Endodermal cell (in vitro differentiated cells): ENCODE results near the gene EPHA8. TPM values are rescaled to one million over a fixed set of nuclear protein-coding genes. Genes with fewer than 3 reads are reported as not detected.
A peak's percentile ranks its signal among the peaks of the same experiment; 100 is the strongest.

ENCODE experiments used
- DNase-seq: peaks from one replicate; pipeline ENCODE4 v3.0.0-alpha.2; 2017
- H3K27ac ChIP-seq: 2 replicates; pipeline ENCODE4 v1.5.1; 2013; ENCODE audit warnings: mild to moderate bottlenecking, low read depth, low read length, moderate library complexity
- H3K27me3 ChIP-seq: 2 replicates; pipeline ENCODE4 v1.6.1; 2013; ENCODE audit warnings: mild to moderate bottlenecking, low read length, moderate library complexity; ENCODE audit not compliant: insufficient read depth, control insufficient read depth, poor library complexity, severe bottlenecking
- H3K36me3 ChIP-seq: 2 replicates; pipeline ENCODE4 v1.7.0; 2013; ENCODE audit warnings: mild to moderate bottlenecking, low read length, moderate library complexity; ENCODE audit not compliant: control insufficient read depth, insufficient read depth
- H3K4me1 ChIP-seq: one replicate; pipeline ENCODE4 v1.7.0; 2013; ENCODE audit warnings: low read length; ENCODE audit not compliant: control insufficient read depth, insufficient read depth
- H3K4me3 ChIP-seq: 2 replicates; pipeline ENCODE4 v1.5.1; 2013; ENCODE audit warnings: mild to moderate bottlenecking, low read length, moderate library complexity
- H3K9ac ChIP-seq: 2 replicates; pipeline ENCODE4 v1.6.1; 2013; ENCODE audit warnings: mild to moderate bottlenecking, low read length, moderate library complexity; ENCODE audit not compliant: poor library complexity, severe bottlenecking; ENCODE audit errors: extremely low read depth
- H3K9me3 ChIP-seq: 2 replicates; pipeline ENCODE4 v1.6.1; 2013; ENCODE audit warnings: mild to moderate bottlenecking, low read length, moderate library complexity; ENCODE audit not compliant: control insufficient read depth
- H3K27ac Mint-ChIP-seq: 2 replicates; pipeline ENCODE4 v1.8.0; 2020; ENCODE audit warnings: mixed read lengths
- H3K27me3 Mint-ChIP-seq: 2 replicates; pipeline ENCODE4 v1.8.0; 2021; ENCODE audit warnings: mild to moderate bottlenecking, mixed read lengths; ENCODE audit not compliant: insufficient read depth
- H3K36me3 Mint-ChIP-seq: 2 replicates; pipeline ENCODE4 v1.8.0; 2020; ENCODE audit warnings: low read depth, mixed read lengths
- H3K4me1 Mint-ChIP-seq: 2 replicates; pipeline ENCODE4 v1.8.0; 2020; ENCODE audit warnings: mixed read lengths
- H3K4me3 Mint-ChIP-seq: 2 replicates; pipeline ENCODE4 v1.8.0; 2020; ENCODE audit warnings: mild to moderate bottlenecking, moderate library complexity, mixed read lengths
- H3K9me3 Mint-ChIP-seq: 2 replicates; pipeline ENCODE4 v1.8.0; 2020; ENCODE audit warnings: mild to moderate bottlenecking, mixed read lengths
- whole genome bisulfite sequencing, 2 experiments: methylation state at CpG; one replicate each; pipeline versions ENCODE4 v1.1.5 to v1.1.7; 2013; ENCODE audit warnings: missing lambda C conversion rate in 2 of 2, mixed read lengths in 1 of 2; ENCODE audit not compliant: insufficient coverage in 1 of 2, insufficient read length in 1 of 2; 5-methylcytosine and 5-hydroxymethylcytosine counted together
- total RNA-seq, 2 donors: library from RNA; stranded (reverse); fragmentation: NEBNext Ultra II Directional in 1 of 2; extraction: Animal tissue kit (Norgen Biotek cat#: 25700) in 1 of 2; gene quantifications; 2 replicates in 1 of 2; 3 replicates in 1 of 2; pipeline ENCODE4 v1.2.1, GENCODE V29; 2021
- TF ChIP-seq, protein P1 (sequence below): fragments of 200-600 bp; sonication (generic); conservative IDR thresholded peaks from 2 replicates; pipeline ENCODE4 v1.5.0; 2021; ENCODE audit warnings: antibody characterized with exemption, mild to moderate bottlenecking

The EPHA8 gene
- total RNA-seq, 2 donors from 2014 or later: 1.5 TPM

DNA sequence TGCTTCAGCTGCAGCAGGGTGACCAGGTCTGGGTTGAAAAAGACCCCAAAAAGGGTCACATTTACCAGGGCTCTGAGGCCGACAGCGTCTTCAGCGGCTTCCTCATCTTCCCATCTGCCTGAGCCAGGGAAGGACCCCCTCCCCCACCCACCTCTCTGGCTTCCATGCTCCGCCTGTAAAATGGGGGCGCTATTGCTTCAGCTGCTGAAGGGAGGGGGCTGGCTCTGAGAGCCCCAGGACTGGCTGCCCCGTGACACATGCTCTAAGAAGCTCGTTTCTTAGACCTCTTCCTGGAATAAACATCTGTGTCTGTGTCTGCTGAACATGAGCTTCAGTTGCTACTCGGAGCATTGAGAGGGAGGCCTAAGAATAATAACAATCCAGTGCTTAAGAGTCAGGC is 76.0 kb downstream of the EPHA8 start:
- Histone ChIP-seq H3K4me3 (no peak overlapping the region), H3K36me3 (no peaks in the 10 kb centered on the region), H3K27me3 (no peaks in the 10 kb centered on the region), H3K9ac (no peak overlapping the region), H3K9me3 (no peaks in the 10 kb centered on the region), H3K27ac (no peak overlapping the region), H3K4me1 (no peaks in the 10 kb centered on the region)
- Mint-ChIP-seq H3K9me3 (peaks cover 5% of the 10 kb centered on the region), H3K4me3 (no peak overlapping the region), H3K4me1 (peaks cover 5% of the 10 kb centered on the region), H3K27me3 (no peaks in the 10 kb centered on the region), H3K36me3 (no peaks in the 10 kb centered on the region), H3K27ac (peak overlapping the region; percentile 77)
- DNase-seq: peak; percentile 89
- TF ChIP-seq, protein P1, sequence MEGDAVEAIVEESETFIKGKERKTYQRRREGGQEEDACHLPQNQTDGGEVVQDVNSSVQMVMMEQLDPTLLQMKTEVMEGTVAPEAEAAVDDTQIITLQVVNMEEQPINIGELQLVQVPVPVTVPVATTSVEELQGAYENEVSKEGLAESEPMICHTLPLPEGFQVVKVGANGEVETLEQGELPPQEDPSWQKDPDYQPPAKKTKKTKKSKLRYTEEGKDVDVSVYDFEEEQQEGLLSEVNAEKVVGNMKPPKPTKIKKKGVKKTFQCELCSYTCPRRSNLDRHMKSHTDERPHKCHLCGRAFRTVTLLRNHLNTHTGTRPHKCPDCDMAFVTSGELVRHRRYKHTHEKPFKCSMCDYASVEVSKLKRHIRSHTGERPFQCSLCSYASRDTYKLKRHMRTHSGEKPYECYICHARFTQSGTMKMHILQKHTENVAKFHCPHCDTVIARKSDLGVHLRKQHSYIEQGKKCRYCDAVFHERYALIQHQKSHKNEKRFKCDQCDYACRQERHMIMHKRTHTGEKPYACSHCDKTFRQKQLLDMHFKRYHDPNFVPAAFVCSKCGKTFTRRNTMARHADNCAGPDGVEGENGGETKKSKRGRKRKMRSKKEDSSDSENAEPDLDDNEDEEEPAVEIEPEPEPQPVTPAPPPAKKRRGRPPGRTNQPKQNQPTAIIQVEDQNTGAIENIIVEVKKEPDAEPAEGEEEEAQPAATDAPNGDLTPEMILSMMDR: peak; percentile 55
- WGBS, 2 experiments: 52 to 54% methylated on average over 4 to 8 of the region's 8 CpGs

DNA sequence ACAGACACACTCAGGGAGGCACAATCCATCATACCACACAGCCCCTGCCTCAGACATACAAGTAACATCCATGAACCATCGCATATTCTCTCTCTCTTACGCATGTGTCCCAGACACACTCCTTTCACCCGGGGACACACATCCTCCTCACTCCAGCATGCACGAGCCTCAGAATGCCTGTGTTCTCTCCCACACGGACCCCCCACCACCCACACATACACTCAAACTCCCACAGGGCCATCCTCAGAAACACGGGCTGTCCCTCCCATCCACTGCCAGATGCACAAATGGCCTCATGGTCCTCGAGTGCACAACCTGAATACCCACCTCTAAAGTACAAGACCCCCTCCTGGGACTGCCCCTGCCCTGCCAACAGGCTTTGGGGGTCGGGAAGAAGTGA is 78.0 kb downstream of the EPHA8 start:
- Histone ChIP-seq H3K4me3 (no peak overlapping the region), H3K36me3 (no peaks in the 10 kb centered on the region), H3K9ac (no peak overlapping the region), H3K27me3 (no peaks in the 10 kb centered on the region), H3K27ac (no peak overlapping the region), H3K4me1 (no peaks in the 10 kb centered on the region), H3K9me3 (no peaks in the 10 kb centered on the region)
- 82% methylated on average over 4 to 8 of the region's 8 CpGs for WGBS, 2 experiments
- Mint-ChIP-seq H3K27me3 (peaks cover 6% of the 10 kb centered on the region), H3K36me3 (no peaks in the 10 kb centered on the region), H3K9me3 (no peaks in the 10 kb centered on the region), H3K4me3 (no peak overlapping the region), H3K27ac (no peak overlapping the region), H3K4me1 (peaks cover 5% of the 10 kb centered on the region)
- DNase-seq: no peak
- TF ChIP-seq, protein P1: no peak

DNA sequence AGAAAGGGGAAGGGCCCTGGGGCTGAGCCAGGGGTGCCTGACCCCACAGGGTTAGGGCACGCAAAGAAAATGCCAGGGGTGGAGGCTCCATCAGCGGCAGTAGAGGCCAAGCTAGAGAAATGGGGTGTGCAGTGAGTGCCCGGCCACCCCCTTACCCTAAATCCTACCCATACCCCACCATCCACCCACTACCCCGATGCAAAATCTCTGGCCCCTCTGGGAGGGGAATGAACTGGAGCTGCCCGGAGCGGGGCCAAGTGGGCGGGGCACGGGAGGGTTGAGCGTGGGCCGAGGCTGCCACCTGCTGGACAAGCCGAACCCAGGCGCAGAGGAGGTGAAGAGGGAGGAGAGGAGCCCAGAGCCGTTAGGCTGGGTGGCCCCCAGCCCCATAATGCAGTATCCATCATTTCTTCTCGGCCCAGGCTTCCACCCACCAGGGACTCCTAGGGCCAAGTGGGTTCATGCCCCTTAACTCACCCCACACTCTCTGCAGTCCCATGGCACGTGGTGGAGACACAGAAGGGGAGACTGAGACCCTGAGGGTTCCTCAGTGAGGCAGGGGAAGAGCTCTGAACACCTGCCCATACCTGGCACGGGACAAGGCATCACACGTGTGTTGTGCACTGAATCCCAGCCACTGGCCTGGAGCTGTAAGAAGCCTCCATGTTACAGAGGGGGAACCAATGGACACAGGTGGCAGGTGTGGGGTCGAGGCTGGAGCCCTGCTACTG is 78.8 kb downstream of the EPHA8 start:
- H3K27ac Mint-ChIP-seq: no peak overlapping the region
- no peak overlapping the region for H3K27ac ChIP-seq
- no peaks in the 10 kb centered on the region for H3K27me3 ChIP-seq
- no peak overlapping the region for H3K4me3 Mint-ChIP-seq
- peaks cover 5% of the 10 kb centered on the region for H3K4me1 Mint-ChIP-seq
- 23 to 43% methylated on average over 4 to 17 of the region's 18 CpGs for WGBS, 2 experiments
- H3K9ac ChIP-seq: no peak overlapping the region
- H3K9me3 ChIP-seq: no peaks in the 10 kb centered on the region
- H3K4me3 ChIP-seq: no peak overlapping the region
- H3K27me3 Mint-ChIP-seq: peaks cover 6% of the 10 kb centered on the region
- H3K9me3 Mint-ChIP-seq: no peaks in the 10 kb centered on the region
- TF ChIP-seq, protein P1: peak; percentile 98
- H3K36me3 ChIP-seq: no peaks in the 10 kb centered on the region
- DNase-seq: peak; percentile 94
- no peaks in the 10 kb centered on the region for H3K36me3 Mint-ChIP-seq
- no peaks in the 10 kb centered on the region for H3K4me1 ChIP-seq
